Osteocyte (in vitro differentiated cells): Measurements from ENCODE around the gene MKX. TPM values are rescaled to one million over a fixed set of nuclear protein-coding genes. Genes with fewer than 3 reads are reported as not detected.

Experiments
- DNase-seq: peaks from one replicate; pipeline ENCODE4 v3.0.0; 2021; ENCODE audit warnings: mixed read lengths; ENCODE audit not compliant: unreplicated experiment; ENCODE audit errors: extremely low spot score
- H3K27ac Mint-ChIP-seq: one replicate; pipeline ENCODE4 v1.8.0; 2021; ENCODE audit warnings: mild to moderate bottlenecking, mixed read lengths; ENCODE audit not compliant: unreplicated experiment
- H3K27me3 Mint-ChIP-seq: one replicate; pipeline ENCODE4 v1.8.0; 2021; ENCODE audit warnings: mixed read lengths; ENCODE audit not compliant: unreplicated experiment
- H3K36me3 Mint-ChIP-seq: one replicate; pipeline ENCODE4 v1.8.0; 2021; ENCODE audit warnings: mixed read lengths; ENCODE audit not compliant: unreplicated experiment
- H3K4me1 Mint-ChIP-seq: one replicate; pipeline ENCODE4 v1.8.0; 2021; ENCODE audit warnings: mixed read lengths; ENCODE audit not compliant: unreplicated experiment
- H3K4me3 Mint-ChIP-seq: one replicate; pipeline ENCODE4 v1.8.0; 2021; ENCODE audit warnings: mild to moderate bottlenecking, moderate library complexity, mixed read lengths; ENCODE audit not compliant: unreplicated experiment
- H3K9me3 Mint-ChIP-seq: one replicate; pipeline ENCODE4 v1.8.0; 2021; ENCODE audit warnings: mixed read lengths; ENCODE audit not compliant: unreplicated experiment
- total RNA-seq: library from RNA; stranded (reverse); gene quantifications from 2 replicates; pipeline ENCODE4 v1.2.1, GENCODE V29; 2021
- TF ChIP-seq, protein P1 (sequence below): fragments of 200-600 bp; sonication (generic); IDR thresholded peaks from 2 replicates; pipeline ENCODE4 v1.5.0; 2021; ENCODE audit warnings: antibody characterized with exemption, mild to moderate bottlenecking, moderate library complexity

MKX gene
- total RNA-seq, 1 donor from 2014 or later, result 21.5 TPM

- H3K27ac Mint-ChIP-seq, result no peak overlapping the region
- no peak for DNase-seq
- peaks cover 7% of the 10 kb centered on the region for H3K4me1 Mint-ChIP-seq
- H3K36me3 Mint-ChIP-seq, result peaks cover 9% of the 10 kb centered on the region
- H3K27me3 Mint-ChIP-seq, result no peaks in the 10 kb centered on the region
- H3K9me3 Mint-ChIP-seq, result no peaks in the 10 kb centered on the region
- H3K4me3 Mint-ChIP-seq, result no peak overlapping the region
- TF ChIP-seq, protein P1, sequence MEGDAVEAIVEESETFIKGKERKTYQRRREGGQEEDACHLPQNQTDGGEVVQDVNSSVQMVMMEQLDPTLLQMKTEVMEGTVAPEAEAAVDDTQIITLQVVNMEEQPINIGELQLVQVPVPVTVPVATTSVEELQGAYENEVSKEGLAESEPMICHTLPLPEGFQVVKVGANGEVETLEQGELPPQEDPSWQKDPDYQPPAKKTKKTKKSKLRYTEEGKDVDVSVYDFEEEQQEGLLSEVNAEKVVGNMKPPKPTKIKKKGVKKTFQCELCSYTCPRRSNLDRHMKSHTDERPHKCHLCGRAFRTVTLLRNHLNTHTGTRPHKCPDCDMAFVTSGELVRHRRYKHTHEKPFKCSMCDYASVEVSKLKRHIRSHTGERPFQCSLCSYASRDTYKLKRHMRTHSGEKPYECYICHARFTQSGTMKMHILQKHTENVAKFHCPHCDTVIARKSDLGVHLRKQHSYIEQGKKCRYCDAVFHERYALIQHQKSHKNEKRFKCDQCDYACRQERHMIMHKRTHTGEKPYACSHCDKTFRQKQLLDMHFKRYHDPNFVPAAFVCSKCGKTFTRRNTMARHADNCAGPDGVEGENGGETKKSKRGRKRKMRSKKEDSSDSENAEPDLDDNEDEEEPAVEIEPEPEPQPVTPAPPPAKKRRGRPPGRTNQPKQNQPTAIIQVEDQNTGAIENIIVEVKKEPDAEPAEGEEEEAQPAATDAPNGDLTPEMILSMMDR, result no peak
Observed at GRCh38 chr10:27709304-27709703, 36.3 kb downstream of the MKX start.

GRCh38 chr10:27701938-27702537 is 43.6 kb downstream of the MKX start:
- peak overlapping the region; percentile 38 for H3K4me3 Mint-ChIP-seq

DNA sequence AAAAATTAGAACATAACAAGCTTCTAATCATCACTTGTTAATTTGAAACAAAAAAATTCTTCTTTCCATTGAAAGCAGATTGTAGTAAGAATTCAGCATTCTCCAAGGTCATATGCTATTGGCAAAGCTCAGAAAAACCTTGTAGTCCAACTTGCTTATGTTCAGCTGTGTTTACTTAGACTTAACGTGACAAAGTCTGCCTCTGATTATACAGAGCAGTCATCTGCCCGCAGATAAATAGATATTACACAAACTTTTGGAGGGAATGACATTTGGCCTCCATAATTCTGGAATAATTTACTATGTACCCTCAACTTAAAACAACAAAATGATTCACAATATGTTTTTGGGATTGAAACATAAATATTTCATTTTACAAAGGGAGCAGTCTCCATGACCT is 45.8 kb downstream of the MKX start:
- no peak overlapping the region for H3K4me3 Mint-ChIP-seq
- H3K9me3 Mint-ChIP-seq, result no peaks in the 10 kb centered on the region
- DNase-seq, result no peak
- peaks cover 51% of the 10 kb centered on the region for H3K4me1 Mint-ChIP-seq
- H3K27me3 Mint-ChIP-seq, result no peaks in the 10 kb centered on the region
- H3K36me3 Mint-ChIP-seq, result peaks cover 12% of the 10 kb centered on the region
- TF ChIP-seq, protein P1, result no peak
- peak overlapping the region; percentile 39 for H3K27ac Mint-ChIP-seq

More at GRCh38 chr10:27701938-27702537, 43.6 kb downstream of the MKX start:
- no peaks in the 10 kb centered on the region for H3K27me3 Mint-ChIP-seq
- H3K4me1 Mint-ChIP-seq, result peaks cover 32% of the 10 kb centered on the region
- H3K36me3 Mint-ChIP-seq, result peaks cover 12% of the 10 kb centered on the region
- H3K27ac Mint-ChIP-seq, result peak overlapping the region; percentile 78
- no peaks in the 10 kb centered on the region for H3K9me3 Mint-ChIP-seq
- TF ChIP-seq, protein P1, result no peak
- DNase-seq, result no peak

DNA sequence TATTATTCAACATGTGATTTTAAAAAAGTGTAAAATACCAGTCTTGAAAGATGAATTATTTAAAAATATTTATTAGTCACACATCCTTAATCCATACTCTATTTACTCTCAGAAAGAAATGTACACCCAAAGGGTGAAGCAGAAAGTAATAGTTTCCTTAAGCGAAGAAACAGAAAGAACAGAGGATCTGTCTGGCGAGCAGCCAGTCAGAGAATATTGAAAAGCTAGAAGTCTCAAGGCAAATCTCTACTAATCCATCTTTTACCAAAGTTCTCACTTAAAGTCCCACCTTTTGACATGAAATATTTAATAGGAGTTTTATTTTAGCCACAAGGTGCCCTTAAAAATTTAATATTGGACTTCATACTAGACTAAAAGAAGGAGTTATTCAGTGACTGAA is 46.7 kb downstream of the MKX start:
- no peak overlapping the region for H3K4me3 Mint-ChIP-seq
- H3K9me3 Mint-ChIP-seq, result no peaks in the 10 kb centered on the region

GRCh38 chr10:27696466-27696865 is 49.2 kb downstream of the MKX start:
- no peak for DNase-seq
- H3K9me3 Mint-ChIP-seq, result no peaks in the 10 kb centered on the region
- TF ChIP-seq, protein P1, result no peak
- peaks cover 46% of the 10 kb centered on the region for H3K4me1 Mint-ChIP-seq
- H3K27ac Mint-ChIP-seq, result peak overlapping the region; percentile 0
- no peaks in the 10 kb centered on the region for H3K27me3 Mint-ChIP-seq
- H3K36me3 Mint-ChIP-seq, result peaks cover 13% of the 10 kb centered on the region
- H3K4me3 Mint-ChIP-seq, result no peak overlapping the region

More for the DNA sequence above, 46.7 kb downstream of the MKX start:
- H3K36me3 Mint-ChIP-seq, result peaks cover 12% of the 10 kb centered on the region
- H3K4me1 Mint-ChIP-seq, result peaks cover 51% of the 10 kb centered on the region
- DNase-seq, result no peak
- no peaks in the 10 kb centered on the region for H3K27me3 Mint-ChIP-seq
- TF ChIP-seq, protein P1, result no peak
- no peak overlapping the region for H3K27ac Mint-ChIP-seq
